GM19468 (cell line): ENCODE data around the gene ATP13A1.
"Not testable (repeated sequence)": the region's sequence is repeated elsewhere in the genome, so short reads cannot be mapped to it uniquely, and the experiment has no call there.

Experiments
- ATAC-seq: cut with Tn5 transposase; IDR thresholded peaks from one replicate; pipeline ENCODE4 v1.9.1; 2021; ENCODE audit warnings: mild to moderate bottlenecking, moderate library complexity, moderate number of reproducible peaks; ENCODE audit not compliant: unreplicated experiment; ENCODE audit errors: extremely low read depth

Gene ATP13A1

GRCh38 chr19:19665420-19665948, 2.0 kb upstream of the ATP13A1 start:
- not testable (repeated sequence) for ATAC-seq

DNA sequence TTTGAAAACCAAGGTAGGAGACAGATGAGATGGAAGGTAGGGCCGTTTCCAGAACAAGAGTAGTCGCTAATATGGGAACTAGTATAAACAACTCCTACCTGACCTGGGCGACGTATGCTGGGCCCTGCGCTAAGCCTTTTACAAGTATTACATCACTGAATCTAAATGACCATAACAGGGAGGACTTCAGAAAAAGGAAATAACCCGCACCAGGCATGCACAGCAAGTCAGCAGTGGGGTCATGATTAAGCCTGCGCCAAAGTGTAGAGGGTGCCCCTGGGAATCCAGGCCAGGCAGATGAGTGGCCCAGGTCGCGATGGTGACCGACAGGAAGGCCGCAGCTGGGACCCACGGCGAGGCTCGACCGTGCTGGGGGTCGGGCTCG, 613 bp downstream of the ATP13A1 start:
- ATAC-seq, result no peak

GRCh38 chr19:19662344-19662743, 1.1 kb downstream of the ATP13A1 start:
- no peak for ATAC-seq

DNA sequence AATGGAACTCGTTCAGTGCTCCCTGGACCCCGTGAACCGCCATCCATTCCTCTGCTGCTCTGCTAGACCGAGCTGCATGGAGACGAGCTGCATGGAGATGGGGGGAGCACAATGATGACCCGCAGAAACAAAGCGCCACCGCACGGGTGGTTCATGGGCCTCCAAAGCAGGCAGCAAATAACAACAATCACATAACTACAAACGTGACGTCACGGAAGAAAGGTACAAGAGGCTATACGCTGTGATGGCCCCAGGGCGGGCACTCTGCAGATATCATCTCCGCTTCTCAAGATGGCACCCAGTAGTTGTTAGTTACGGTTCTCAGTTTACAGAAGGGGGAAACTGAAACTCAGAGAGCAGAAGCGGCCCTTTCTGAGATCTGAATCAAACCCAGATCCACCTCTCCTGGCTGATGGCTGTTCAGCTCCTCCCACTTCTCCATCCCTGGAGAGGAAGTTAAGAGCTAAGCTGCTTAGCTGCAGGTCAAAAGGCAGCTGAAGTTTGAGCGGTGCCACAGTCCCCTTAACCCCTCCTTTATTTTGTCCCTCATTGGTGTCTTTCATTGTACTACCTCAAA, 1.7 kb downstream of the ATP13A1 start:
- ATAC-seq, result peak; percentile 55

GRCh38 chr19:19661141-19661674, 2.3 kb downstream of the ATP13A1 start:
- no peak for ATAC-seq

DNA sequence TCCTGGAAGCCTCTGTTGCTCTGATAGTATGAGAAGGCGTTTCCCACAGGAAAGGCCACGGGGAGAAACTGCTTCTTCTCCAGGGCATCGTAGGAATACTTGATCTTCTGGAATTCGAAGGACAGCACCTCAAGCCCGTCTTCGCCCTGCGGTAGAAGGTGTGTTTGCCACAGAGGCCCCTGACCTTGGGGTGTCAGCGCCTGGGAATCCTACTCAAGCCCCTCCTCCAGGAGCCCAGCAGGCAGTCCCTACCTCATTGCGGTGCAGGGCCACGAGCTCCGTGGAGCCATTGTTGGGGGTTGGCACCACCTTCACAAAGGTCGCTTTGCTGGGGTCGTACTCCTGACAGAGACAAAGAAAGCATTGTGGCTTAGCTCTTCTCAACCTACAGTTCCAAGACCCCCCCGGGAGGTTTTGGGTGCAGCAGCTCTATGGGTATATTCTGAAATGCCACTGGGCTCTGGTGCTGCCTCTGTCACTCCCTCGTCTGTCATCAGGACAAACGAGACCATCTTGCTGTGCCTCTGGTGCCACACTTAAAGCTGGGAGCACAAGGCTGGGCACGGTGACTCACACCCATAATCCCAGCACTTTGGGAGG, 3.7 kb downstream of the ATP13A1 start:
- no peak for ATAC-seq

- ATAC-seq, result no peak
Observed at GRCh38 chr19:19657397-19657783, 6.1 kb downstream of the ATP13A1 start.

DNA sequence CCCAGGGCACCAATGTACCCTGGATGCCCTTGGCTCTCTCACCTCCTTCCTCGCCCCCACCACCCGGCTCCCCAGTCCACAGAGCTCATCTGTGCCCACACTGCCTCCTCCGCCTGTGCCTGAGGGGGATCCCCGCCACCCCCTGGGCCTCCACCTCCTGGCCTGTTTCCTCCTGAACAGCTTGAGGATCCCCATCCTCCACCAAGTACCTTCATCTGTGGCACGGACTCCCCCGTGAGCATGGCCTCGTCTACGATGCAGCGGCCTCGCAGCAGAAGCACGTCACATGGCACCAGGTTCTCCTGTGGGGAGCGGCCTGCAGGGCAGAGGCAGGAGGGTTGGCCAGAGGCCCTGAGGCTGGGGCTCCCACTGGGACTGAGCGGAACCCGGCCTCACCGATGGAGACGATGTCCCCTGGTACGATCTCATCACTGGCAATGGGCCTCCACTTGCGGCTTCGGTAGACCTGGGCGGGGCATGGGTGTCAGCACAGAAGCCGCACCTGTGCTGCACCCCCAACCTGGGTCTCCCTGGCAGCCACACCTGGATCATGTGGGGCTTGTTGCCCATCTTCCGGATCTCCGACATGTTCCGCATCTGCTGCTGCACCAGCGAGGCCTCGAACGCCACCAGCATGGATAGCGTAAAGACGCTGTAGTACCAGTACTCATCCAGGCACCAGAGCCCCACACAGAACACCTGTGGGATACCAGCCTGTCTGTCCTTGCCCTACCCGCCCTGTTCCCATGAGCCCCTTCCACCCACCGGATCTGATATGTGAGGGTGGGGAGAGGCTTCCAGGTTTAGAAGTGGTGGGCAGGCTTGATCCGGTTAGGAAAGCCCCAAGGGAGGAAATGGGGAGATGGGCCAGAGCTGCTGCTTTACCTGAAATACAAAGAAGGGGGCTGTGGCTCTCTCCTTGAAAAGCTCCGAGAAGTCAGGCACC, 6.8 kb downstream of the ATP13A1 start:
- ATAC-seq, result no peak

DNA sequence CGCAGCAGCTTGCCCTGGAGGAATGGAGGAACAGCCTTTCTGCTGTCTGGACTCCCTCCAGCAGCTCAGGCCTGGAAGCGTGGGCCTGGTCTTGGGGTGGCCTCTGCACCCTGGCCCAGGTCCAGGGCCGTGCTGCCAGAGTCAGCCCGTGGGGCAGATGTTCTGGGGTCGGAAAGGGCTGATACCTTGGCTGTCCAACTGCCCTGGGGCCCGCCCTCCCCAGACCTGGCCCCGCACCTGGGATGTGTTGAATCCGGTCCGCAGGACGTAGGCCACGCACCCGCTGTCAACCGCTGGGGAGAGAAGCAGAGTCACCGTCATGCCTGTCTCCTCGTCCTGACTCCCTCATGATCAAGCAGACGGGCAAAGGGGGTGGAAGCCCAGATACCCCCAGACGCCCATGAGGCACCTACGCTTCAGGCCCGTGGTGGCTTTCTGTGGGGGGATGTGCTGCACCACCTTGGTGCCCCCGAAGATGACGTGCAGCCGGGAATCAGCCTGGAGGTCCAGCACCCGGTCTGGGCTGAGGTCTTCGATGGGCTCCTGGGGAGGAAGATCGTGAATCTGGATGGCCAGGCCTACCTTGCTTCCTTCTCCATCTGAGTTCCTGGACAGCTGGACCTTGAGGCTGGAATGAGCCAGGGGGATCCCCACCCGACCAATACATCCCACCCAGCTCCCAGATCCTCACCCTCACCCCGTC, 7.7 kb downstream of the ATP13A1 start:
- no peak for ATAC-seq

DNA sequence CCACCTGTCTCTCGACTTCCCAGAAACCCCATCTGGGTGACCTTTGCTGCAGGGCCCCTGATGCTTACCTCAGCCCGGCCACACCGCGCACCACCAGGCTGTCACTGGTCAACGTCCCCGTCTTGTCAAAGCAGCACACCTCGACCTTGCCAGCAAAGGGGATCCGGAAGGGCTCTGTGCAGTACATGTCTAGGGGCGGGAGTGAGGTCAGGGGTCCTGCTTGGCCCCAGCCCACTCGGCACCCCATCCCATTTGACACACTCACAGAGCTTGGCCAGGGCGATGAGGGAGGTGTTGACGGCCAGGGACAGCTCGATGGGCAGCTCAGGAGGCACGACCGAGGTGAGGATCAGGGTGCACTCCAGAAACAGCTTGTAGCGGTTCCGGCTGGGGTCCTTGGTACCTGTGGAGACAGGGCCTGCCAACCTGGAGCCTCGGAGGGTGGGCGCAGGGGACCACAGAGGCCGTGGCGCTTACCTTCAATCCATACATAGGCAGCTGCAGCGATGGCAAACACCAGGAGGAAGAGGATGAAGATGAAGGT, 8.4 kb downstream of the ATP13A1 start:
- ATAC-seq, result no peak

DNA sequence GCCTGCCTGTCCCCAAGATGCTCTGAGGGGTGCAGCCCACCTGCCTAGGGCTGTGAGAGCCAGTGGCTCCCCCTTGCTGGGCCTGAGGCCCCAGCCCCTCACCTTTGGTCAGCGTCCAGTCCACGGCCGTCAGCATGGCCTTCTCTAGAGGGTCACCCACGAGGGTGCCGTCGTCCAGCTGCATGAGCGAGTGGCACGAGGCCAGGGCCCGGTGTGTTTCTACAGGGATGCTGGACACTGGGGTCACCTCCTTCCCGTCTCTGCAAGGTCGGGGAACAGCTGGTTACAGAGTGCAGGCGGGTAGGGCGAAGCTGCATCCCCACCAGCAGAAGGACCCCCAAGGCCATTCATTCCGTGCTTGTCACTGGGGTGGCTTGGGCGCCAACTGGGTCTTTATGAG, 9.0 kb downstream of the ATP13A1 start:
- ATAC-seq, result no peak

DNA sequence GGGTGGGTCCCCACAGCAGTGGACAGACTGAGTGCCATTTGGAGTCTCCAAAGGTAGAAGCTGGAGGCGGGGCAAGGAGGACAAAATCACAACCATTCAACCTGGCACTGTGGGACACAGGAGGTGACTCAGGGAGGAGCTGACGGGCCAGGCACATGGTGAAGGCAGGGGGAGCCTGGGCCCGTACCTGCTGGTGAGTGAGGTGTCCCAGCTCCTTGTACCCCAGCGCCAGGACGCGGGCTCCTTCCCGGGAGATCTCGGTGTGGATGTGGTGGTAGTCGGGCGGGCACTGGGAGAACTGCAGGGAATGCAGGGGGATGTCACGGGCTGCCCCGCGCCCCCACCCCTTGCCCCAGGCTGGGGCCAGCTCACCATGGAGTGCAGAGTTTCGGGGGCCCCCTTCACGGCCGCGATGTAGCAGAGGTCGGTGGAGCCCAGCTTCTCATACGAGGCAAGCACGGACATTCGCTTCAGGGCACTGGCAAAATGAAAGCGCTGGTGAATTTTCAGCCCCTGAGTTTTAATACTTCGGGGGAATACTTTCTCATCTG, 9.8 kb downstream of the ATP13A1 start:
- no peak for ATAC-seq

- ATAC-seq, result no peak
Observed at GRCh38 chr19:19652482-19653295, 10.8 kb downstream of the ATP13A1 start.

DNA sequence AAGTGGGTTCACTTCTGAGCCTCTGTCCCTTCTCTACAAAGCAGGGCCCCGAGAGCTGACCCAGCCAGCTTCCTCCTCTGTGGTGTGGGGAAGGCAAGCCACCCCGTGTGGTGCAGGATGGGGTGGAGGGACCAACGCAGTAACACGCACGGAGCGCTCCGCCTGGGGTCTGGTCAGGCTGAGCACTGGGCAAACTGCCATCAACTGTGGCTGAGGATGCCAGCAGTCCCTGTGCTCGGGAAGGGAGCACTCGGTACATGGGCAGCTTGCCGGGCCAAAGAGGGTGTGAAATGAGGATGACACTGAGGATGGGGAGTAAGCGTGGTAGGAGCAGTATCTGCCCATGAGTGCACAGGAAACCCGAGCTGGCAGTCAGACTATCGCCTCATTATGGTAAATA, 12.4 kb downstream of the ATP13A1 start:
- no peak for ATAC-seq

DNA sequence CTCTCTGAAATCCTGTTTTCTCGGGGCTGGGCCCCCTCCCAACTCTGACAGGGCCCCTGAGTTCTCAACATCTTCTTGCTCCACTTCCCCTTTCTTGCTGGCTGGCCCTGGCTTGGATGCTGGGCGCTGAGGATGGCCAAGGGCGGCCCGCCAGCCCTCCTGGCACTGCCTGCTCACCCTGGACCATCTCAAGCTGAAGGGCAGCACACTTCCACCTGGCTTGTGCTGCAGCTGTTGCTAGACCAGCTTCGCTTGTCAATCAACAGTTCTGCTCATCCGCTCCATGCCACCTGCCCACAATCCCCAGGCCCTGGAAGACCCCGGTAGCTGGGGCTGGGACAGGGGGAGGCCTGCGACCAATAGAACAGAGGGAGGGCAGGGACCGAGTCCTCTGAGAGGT, 13.1 kb downstream of the ATP13A1 start:
- ATAC-seq, result no peak

DNA sequence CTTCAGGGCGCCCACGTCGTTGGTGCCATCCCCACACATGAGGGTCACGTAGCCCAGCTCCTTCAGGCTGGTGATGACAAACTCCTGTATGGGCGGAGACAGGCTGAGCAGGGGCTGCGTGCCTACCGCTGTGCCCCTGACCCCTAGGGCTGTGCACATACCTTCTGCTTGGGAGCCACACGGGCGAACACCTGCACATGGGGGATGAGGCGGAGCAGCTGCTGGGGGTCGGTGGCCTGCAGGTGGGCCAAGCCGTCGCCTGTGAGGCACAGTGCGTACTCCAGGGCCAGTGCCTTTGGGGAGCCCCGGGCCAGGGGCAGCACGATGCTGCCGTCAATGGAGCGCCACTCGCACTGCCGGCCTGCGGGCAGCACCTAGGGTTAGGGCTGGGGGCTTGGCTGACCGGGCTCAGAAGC, 13.9 kb downstream of the ATP13A1 start:
- no peak for ATAC-seq

GRCh38 chr19:19649155-19649554, 14.3 kb downstream of the ATP13A1 start:
- ATAC-seq, result no peak

GRCh38 chr19:19647037-19647835, 16.2 kb downstream of the ATP13A1 start:
- ATAC-seq, result no peak
